GM18505 (cell line): ENCODE data around the gene KIF3A.
A peak's percentile ranks its signal among the peaks of the same experiment; 100 is the strongest.

Experiments used
- ATAC-seq: cut with Tn5 transposase; IDR thresholded peaks from one replicate; pipeline ENCODE4 v1.9.1; 2021; ENCODE audit not compliant: unreplicated experiment
- POLR2A ChIP-seq: IDR thresholded peaks from 4 replicates; pipeline ENCODE4 v1.6.1; 2011; ENCODE audit warnings: borderline replicate concordance; ENCODE audit not compliant: insufficient read depth, insufficient read length; ENCODE audit errors: extremely low read depth

KIF3A gene

DNA sequence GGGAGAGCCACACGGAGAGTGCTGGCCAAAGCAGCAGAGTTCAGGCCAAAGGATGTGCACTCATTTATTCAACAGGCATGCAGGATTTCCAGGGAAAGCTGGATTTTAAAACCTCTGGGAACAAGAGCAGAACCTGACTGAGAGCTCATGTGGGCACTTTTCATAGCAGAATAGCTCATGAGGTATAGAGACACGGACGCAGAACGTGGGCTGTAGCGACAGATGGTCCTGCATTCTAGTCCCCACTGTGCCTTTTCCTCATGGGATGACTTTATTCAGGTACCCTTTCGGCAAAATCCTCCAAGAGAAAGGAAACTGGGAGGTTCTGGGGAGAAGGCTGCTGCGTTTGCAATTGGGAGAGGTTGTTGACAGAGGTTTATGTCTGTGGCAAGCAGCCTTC lies 58.2 kb downstream of the KIF3A start:
- TF ChIP-seq POLR2A: no peak
- ATAC-seq: no peak

DNA sequence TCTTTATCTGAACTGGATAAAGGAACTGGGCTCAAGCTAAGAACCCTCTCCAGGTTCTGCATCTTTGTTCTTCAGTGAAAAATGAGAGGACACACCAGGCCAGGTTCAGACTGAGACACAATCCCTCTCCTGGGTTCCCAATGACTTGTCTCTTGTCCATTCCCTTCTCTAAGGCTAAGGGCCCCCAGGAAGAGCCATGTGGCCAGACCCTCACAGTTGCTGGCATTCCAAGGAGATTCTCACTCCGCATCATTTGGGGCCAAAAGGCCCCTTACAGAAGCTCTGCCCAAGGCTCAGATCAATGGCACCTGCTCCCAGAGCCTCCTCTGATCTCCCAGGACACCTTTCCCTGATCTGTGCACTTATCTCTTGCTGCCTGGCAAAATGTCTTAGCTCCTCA lies 58.6 kb downstream of the KIF3A start:
- ATAC-seq: no peak
- no peak for TF ChIP-seq POLR2A

DNA sequence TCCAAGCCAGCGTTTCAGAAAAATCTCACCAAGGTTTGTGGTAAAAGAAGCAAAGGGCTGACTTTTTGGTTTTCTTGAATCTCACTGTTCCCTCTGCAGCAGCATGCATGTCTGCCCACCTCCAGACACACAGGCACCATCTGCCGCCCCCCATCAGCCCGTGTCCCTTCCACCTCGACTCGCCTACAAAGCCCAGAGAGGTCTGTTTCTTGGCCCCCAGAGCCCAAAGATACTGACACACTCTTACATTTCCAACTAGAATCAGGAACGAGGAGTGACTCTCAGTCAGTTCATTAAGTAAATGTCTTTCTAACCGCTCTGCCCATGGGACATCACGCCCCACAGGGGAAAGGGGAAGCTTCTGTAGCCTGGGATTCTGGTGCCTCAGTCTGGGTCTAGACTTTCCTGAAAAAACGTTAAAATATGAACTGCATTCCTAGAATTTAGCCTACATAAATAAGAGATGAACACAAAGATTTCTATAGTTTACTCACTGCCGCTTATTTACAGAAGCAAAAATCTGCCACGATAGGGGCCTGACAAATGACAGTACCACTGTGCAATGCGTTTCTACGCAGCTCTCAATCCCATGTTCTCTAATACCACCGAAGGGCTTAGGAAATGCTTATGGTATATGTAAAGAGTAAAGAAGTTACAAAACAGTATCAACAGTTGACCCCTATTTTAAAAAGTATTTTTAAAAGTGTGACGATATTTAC lies 59.5 kb downstream of the KIF3A start:
- ATAC-seq: no peak
- no peak for TF ChIP-seq POLR2A

DNA sequence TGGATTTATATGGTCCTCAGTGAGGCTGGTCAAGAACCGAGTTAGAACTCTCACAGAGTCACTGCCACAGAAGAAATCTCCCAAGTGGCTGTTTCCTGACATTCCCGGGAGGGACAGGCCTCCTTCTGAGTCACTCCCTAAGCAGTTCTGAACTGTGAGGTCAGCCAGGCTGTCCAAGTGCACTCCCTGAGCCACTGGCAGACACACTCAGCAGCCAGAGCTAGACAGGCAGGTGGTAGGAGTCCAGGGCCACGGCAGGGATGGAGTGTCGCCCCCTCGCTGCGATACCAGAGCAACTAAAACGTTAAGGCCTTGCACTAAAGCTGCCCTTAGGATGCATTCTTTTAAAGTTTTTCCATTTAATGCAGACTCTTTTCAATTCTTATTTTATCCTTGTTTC lies 60.2 kb downstream of the KIF3A start:
- no peak for TF ChIP-seq POLR2A
- no peak for ATAC-seq

DNA sequence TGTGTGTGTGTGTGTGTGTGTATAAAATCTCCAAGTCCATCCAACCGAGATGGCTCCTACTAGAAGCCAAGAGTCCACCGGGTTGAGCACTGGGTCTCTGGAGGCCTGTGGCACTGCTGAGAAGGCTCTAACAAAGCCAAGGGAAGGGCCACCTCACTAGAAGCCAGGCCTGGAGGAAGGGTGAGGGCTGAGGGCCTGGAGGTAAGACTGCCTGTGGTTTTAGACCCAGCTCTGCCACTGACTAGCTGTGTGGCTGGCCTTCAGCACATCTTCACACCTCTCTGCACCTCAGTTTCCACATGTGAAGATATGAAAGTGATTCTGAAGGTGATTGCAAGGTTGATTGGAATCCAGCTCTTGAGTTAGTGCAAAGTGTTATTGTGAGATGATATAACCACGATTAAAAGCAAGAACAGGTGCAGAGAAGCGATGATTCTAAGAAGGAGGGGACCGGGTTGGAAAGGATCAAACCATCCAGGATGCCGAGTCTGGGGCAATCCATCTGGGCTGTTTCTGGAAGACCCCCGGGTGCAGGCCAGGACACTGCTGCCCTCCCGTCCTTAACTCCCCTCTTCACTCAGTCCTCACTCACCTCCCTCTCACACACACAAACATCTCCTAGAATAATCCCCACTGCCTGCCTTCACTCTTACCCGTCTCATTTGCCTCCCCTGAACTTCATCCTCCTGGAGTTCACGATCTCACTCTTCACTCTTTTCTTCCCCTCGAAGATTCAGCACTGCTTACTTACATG lies 61.2 kb downstream of the KIF3A start:
- no peak for ATAC-seq

DNA sequence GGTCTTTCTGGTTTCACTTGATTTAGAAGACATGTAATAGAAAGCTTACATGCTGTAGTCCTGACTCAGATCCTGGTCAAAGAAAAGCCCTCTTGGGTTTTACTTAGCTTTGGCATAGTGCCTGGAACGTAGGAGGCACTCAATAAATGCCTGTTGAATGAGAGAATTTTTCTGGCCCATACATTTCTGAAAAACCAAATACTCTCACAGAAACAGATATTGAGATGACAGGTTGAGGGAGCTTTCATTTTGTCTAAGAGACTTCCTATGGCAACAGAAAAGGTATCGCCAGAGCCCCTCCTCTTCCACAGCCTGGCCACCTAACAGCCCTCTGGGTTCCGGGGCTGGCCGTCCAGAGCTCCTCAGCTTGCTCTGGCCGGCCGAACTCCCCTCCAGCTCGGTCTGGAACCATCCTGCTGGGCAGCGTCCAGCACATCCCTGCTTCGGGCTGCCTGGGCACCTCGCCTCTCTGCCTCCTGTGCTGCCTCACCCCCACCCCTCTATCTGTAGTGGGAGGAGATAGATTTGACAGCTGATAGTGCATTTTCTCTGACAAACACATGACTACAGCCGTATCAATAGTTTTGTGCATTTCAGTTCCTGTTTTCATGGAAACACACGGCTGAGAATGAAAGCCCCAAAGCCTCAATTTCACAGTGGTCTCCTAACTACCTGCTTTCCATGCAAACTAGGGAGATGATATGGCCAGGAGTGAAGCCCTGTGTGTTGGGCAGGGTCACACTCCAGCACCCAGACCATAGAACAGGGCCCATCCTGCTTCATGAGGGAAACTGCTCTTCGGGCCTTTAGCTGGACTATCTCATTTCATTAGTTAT lies 62.5 kb downstream of the KIF3A start:
- peak; percentile 66 for TF ChIP-seq POLR2A
- peak; percentile 88 for ATAC-seq

More for the DNA sequence above, 61.2 kb downstream of the KIF3A start:
- TF ChIP-seq POLR2A: no peak

DNA sequence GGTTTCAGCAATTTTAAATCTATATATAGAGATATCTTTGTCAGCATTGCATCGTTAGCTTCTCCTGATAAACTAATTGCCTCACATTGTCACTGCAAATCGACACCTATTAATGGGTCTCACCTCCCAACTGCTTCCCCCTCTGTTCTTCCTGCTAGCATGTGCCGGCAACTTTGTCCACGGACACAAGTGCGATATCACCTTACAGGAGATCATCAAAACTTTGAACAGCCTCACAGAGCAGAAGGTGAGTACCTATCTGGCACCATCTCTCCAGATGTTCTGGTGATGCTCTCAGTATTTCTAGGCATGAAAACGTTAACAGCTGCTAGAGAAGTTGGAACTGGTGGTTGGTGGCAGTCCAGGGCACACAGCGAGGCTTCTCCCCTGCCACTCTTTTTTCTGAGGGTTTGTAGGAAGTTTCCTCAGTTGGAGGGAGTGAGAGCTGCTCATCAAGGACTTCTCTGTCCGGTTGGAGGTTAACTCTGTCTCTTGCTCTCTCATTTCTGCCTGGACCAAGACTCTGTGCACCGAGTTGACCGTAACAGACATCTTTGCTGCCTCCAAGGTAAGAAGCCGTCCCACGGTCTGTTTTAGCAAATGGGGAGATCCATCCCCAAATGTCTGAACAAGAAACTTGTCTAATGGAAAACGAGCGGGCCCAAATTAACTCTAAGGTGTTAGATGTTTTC lies 63.3 kb downstream of the KIF3A start, which contains the start of gene IL4:
IL4 (plus strand) TSS at position 51 of the 692 bp plus-strand sequence; CDS start at position 113, 62 bp downstream.
- no peak for ATAC-seq
- TF ChIP-seq POLR2A: no peak

DNA sequence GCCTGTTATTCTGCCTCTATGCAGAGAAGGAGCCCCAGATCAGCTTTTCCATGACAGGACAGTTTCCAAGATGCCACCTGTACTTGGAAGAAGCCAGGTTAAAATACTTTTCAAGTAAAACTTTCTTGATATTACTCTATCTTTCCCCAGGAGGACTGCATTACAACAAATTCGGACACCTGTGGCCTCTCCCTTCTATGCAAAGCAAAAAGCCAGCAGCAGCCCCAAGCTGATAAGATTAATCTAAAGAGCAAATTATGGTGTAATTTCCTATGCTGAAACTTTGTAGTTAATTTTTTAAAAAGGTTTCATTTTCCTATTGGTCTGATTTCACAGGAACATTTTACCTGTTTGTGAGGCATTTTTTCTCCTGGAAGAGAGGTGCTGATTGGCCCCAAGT lies 63.9 kb downstream of the KIF3A start:
- no peak for ATAC-seq
- TF ChIP-seq POLR2A: no peak

DNA sequence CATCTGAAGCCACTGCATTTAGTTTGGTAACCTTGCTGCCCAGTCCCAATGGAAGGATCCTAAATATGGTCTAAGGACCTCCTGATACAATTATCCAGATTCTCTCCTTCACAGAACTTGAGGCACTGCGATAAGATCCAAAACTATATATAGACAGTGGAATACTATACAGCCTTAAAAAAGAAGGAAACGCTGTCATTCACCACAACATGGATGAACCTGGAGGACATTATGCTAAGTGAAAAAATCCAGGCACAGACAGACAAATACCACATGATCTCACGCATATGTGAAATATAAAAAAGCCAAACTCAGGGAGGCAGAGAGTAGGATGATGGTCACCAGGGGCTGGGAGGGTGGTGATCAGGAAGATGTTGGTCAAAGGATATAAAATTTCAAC lies 66.3 kb downstream of the KIF3A start:
- no peak for ATAC-seq
- no peak for TF ChIP-seq POLR2A

DNA sequence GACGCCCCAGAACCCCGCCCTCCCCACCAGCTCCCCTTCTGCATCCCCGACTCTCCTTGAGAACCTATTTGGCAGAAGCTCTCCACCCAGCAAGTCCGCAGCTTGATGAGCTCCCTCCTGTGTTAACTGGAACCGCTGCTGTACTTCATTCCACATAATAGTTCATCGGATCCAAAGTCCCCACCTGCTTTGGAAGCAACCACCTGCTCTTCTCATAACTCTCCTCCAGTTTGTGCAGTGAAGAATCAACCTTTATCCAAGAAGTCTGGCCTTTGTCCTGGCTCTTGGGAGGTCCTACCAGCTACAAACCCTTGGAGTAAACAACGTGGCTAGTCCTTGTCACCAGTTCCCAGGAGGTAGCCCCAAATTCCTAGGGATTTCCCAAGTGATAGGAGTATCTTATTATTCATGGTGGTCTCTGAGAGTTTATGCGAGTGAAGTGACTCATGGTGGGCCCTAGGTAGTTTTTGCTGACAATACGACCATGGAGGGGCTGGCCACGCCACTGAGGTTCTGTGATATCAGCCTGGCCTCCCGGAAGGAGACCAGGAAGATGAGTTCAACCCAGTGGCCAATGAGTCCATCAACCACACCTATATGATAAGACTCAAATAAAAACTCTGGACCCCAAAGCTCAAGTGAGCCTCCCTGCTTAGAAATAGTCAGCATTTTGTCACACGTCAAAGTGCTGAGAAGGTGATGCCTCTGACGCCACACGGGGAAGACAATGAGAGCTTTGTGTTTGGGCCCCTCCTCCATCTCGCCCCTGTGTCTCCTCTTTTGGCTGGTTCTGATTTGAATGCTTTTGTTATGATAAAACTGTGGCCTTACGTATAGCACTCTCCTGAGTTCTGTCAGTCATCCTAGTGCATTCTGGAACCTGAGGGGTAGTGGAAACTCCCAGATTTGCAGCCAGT lies 67.1 kb downstream of the KIF3A start:
- TF ChIP-seq POLR2A: no peak
- no peak for ATAC-seq

DNA sequence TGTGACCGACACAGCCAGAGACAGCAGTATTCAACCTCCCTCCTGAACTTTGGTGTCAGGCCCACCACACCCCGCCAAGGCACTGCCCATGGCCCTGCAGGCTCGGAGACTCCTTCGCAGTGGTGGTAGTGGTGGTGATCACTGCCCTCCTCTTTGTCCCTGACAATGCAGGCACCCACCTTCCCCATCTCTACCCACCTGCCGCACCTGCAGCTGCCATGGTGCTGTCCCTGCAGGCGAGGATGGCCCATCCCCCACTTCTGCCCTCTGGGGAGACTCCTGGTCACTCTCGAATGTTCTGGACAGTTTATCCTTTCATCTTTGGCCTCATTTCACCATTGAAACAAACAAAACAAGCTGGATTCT lies 67.9 kb downstream of the KIF3A start:
- no peak for ATAC-seq
- no peak for TF ChIP-seq POLR2A
